HG03571 (cell line): ENCODE measurements around the gene XRCC1.
"Not testable (repeated sequence)": the region's sequence is repeated elsewhere in the genome, so short reads cannot be mapped to it uniquely, and the experiment has no call there.

Source experiments
- ATAC-seq: cut with Tn5 transposase; IDR thresholded peaks from one replicate; pipeline ENCODE4 v1.9.1; 2021; ENCODE audit not compliant: unreplicated experiment

XRCC1 gene

GRCh38 chr19:43548706-43549105, 26.6 kb downstream of the XRCC1 start:
- no peak for ATAC-seq

- ATAC-seq, result not testable (repeated sequence)
These were observed 27.4 kb downstream of the XRCC1 start for GRCh38 chr19:43547926-43548325.

DNA sequence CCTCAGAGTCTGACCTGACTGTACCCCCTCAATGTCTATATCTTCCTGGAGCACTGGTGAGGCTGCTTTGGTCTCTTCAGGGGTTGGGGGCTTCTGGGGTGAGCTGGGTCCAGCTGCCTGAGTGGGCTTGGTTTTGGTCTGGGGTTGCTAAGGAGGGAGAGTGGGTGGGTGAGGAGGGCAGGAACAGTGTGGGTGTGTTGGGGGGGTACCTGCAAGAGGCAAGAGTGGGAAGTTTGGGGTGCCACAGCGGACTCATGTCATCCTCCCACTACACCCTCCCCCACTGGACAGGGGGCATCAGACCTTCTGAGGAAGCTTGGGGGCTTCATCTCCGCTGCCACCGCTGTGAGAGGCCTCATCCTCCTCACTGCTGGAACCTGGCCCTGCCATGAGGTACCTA, 28.7 kb downstream of the XRCC1 start:
- ATAC-seq, result no peak

GRCh38 chr19:43545981-43546380, 29.3 kb downstream of the XRCC1 start:
- no peak for ATAC-seq

GRCh38 chr19:43545276-43545675, 30.1 kb downstream of the XRCC1 start:
- no peak for ATAC-seq

DNA sequence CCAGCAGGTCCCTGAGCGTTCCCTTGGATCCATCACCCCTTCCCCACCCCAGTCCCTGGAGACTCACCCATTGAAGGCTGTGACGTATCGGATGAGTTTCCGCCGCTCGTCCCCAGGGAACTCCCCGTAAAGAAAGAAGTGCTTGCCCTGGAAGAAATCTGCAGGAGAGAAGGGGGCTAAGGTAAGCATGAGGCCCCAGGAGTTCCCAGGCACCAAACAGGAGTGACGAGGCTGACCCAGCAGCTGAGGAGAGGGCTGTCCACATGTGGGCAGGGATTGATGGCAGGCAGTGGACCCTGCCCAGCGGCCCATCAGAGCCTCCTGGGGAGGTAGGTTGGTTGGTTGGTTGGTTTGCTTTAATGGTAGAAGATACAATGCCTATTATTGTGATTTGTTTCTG, 31.2 kb downstream of the XRCC1 start:
- ATAC-seq, result no peak

DNA sequence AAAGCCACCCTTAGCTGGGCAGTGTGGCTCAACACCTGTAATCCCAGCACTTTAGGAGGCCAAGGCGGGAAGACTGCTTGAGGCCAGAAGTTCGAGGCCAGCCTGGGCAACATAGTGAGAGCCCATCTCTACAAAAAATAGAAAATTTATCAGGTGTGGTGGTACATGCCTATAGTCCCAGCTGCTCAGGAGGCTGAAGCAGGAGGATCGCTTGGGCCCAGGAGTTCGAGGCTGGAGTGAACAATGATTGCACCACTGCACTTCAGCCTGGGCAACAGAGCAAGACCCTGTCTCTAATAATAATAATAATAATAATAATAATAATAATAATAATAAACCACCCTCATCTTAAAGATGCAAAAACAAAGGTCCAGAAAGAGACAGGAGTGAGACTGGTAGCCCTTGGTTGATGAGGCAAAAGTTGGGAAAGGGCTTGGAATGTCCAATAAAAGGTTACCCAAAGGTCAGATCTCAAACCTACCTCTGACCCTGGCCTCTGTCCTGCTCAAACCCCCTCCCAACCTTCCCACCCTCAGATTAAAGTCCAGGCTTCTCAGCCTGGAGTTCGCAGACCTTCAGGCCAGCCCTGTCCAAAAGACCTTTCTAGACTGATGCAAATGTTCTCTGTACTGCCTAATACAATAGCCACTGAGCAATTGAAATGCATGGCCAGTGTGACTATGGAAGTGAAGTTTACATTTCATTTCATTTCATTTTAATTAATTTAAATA, 33.2 kb downstream of the XRCC1 start:
- ATAC-seq, result no peak

DNA sequence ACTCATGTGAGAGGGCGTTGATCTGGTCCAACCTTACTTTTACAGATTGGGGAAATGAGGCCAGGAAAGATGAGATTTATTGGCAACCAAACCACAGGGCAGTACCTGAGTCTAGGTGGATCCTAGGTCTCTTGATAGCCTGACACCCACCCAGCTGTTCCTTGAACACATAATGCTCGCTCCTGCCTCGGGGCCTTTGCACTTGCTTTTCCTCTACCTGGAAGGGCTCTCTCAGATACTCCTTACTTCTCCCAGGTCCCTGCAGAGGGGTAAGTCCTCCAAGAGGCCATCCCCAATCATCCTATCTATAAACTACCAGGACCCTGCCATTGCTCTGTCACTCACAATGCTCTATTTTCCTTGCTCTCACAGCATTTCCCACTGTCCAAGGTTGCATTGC, 34.9 kb downstream of the XRCC1 start:
- no peak for ATAC-seq

DNA sequence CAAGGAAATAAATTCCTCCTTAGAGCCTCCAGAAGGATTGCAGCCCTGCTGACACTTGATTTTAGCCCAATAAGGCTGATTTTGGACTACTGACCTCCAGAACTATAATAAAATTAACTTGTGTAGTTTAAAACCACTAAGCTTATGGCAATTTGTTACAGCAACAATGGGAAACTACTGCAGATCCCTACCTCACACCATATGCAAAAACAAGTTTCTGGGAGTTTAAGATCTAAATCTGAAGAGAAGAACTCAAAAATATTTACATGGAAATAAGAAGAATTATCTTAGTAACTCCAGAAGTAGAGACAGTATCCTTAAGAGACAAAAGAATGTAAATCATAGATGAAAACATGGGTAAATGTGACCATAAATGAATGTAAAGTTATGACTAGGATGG, 36.4 kb downstream of the XRCC1 start:
- no peak for ATAC-seq

- no peak for ATAC-seq
These were observed 40.2 kb downstream of the XRCC1 start for GRCh38 chr19:43534816-43535761.

DNA sequence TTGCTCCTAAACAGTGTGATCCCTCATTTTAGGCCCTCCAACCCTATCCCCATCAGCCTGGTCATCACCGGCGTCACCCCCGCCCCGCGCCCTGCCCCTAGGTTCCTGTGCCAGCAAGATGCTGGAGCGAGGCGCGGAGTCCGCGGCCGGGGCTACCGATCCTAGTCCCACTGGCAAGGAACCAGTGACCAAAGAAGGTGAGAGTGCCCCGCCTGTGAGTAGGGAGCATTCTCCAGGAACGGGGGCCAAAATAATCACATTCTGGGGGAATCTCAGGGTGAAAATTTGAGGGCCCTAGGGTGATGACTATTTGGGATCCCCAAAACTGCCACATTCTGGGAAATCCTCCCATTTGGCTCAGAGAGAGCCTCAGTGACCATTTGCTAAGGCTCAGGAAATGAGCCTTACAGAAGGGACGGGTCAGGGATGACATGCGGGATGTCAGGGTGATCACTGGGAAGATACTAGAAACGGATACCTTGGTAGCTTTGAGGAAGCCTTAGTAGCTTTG, 41.0 kb downstream of the XRCC1 start:
- no peak for ATAC-seq

- ATAC-seq, result peak; percentile 50
These were observed 41.6 kb downstream of the XRCC1 start for GRCh38 chr19:43533546-43534304.

DNA sequence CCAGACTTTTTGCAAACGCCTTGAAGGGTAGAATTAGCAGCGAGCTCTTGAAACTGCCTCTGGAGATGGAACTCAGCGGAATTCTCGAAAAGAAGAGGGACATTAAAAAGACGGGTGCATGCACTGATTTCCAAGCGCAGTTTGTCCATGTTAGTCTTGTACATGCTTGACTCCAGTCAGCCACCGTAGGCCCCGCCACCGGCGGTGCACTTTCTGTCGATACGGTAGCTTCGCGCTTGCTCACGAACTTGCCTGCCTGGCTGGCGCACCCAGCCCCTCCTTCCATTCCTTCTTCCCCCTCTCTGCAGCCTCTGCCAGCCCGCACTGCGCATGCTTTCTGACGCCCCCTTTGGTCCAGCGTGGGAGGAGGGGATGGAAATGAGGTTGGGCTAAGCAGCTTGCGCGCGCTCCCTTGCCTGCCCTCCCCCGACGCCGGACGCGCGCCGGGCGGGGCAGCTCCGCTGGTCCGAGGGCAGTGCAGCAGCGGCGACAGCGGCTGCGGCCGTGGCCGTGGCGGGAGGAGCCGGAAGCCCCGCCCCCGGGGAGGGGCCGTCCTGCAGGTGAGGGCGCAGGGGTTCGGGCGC, 42.3 kb downstream of the XRCC1 start, which contains the start of gene ZNF575:
ZNF575 (plus strand) TSS at position 227 of the 584 bp plus-strand sequence. CDS start 1,235 bp downstream, outside the sequence.
- ATAC-seq, result peak; percentile 47

DNA sequence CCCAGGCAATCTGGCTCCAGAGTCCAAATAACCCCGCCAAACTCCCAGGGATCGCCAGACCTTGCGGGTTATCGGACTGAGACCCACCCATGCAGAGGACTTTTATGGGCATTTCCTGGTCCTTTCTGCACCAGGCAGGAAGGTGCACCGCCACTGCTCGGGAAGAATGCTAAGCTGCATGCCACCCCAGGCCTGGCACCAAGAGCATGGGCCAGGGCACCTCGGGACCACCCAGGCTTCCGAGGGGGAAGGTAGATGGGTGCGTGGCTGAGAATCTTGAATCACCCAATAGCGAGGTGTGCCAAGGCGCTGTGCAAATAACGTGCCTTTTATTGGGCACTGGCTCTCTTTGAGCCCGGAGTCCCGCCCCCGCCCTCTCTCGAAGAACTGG, 42.8 kb downstream of the XRCC1 start:
- peak; percentile 3 for ATAC-seq

GRCh38 chr19:43527860-43528622, 47.3 kb downstream of the XRCC1 start:
- ATAC-seq, result no peak

GRCh38 chr19:43526884-43527859, 48.2 kb downstream of the XRCC1 start, which contains the start of gene ETHE1:
Gene ETHE1 (minus strand): TSS chr19:43527201. CDS start chr19:43527177, 24 bp downstream.
- ATAC-seq, result peak; percentile 71

- ATAC-seq, result no peak
These were observed 49.2 kb downstream of the XRCC1 start for GRCh38 chr19:43525836-43526771.
